Body of pancreas (tissue), 4 donors: ENCODE data around the gene DAB1. TPM values are rescaled to one million over a fixed set of nuclear protein-coding genes. Genes with fewer than 3 reads are reported as not detected.

Source experiments
- ATAC-seq: fragments of 150-250 bp; one replicate; pipeline ENCODE4 v1.9.1; 2016
- DNase-seq, 4 donors: peaks; one replicate each; pipeline ENCODE4 v3.0.0-alpha.2; 2019
- H3K27ac ChIP-seq, 4 donors: fragments of 200-600 bp; sonication (generic); 1 replicate in 3 of 4; 2 replicates in 1 of 4; pipeline versions ENCODE4 v1.5.1 to v1.6.1; 2016 to 2019; ENCODE audit warnings: mild to moderate bottlenecking in 1 of 4, mixed read lengths in 1 of 4, moderate library complexity in 1 of 4
- H3K27me3 ChIP-seq, 2 donors: fragments of 200-600 bp; sonication (generic); one replicate each; pipeline ENCODE4 v1.6.0; 2016; ENCODE audit warnings: mild to moderate bottlenecking in 1 of 2
- H3K36me3 ChIP-seq, 2 donors: fragments of 200-600 bp; sonication (generic); replicated peaks in 1 of 2; 2 replicates each; pipeline ENCODE4 v1.5.1; 2016; ENCODE audit warnings: low read depth in 2 of 2; ENCODE audit not compliant: insufficient read depth in 1 of 2
- H3K4me1 ChIP-seq: fragments of 200-600 bp; sonication (generic); one replicate; pipeline ENCODE4 v1.6.0; 2016
- H3K4me3 ChIP-seq, 2 donors: fragments of 200-600 bp; sonication (generic); 1 replicate in 1 of 2; 2 replicates in 1 of 2; pipeline ENCODE4 v1.5.1; 2016 to 2019
- H3K9me3 ChIP-seq, 3 donors: fragments of 200-600 bp; sonication (generic); 1 replicate in 2 of 3; 2 replicates in 1 of 3; pipeline ENCODE4 v1.5.1; 2016
- POLR2A ChIP-seq, 3 donors: fragments of 450-650 bp; IDR thresholded peaks; one replicate each; pipeline ENCODE4 v1.6.1; 2016; ENCODE audit warnings: antibody characterized with exemption in 3 of 3, mild to moderate bottlenecking in 2 of 3
- WGBS, 2 donors: methylation state at CpG; one replicate each; pipeline ENCODE4 v1.1.5; 2017; 5-methylcytosine and 5-hydroxymethylcytosine counted together
- intact Hi-C: fragments of 100-400 bp; cut with DNase I; formaldehyde crosslinking; loops from one replicate; pipeline ENCODE4 v1.15.1; 2023
- total RNA-seq, 2 donors: library from RNA; depleted of rRNA; stranded (reverse); fragments of >200 nt; gene quantifications; one replicate each; pipeline ENCODE4 v1.1.0, GENCODE V29; 2016
- TF ChIP-seq, protein P1 (sequence below), 7 experiments: fragments of 450-650 bp in 4 of 7; fragments of 200-600 bp in 3 of 7; sonication (generic) in 3 of 7; IDR thresholded peaks; one replicate each; pipeline ENCODE4 v1.5.1; 2016 to 2019; ENCODE audit warnings: antibody characterized with exemption in 7 of 7

The DAB1 gene
- total RNA-seq, 2 donors from 2014 or later, result under 0.01 TPM; not detected in 1

- Histone ChIP-seq H3K9me3 (no peaks in the 10 kb centered on the region), H3K27me3 (peaks cover 0 to 9% of the 10 kb centered on the region in 2 donors), H3K4me3 (no peak overlapping the region), H3K4me1 (peaks cover 27% of the 10 kb centered on the region), H3K27ac (no peak overlapping the region), H3K36me3 (no peaks in the 10 kb centered on the region)
- TF ChIP-seq POLR2A (IDR thresholded peaks at IDR 0.05), result no peak
- TF ChIP-seq, protein P1, sequence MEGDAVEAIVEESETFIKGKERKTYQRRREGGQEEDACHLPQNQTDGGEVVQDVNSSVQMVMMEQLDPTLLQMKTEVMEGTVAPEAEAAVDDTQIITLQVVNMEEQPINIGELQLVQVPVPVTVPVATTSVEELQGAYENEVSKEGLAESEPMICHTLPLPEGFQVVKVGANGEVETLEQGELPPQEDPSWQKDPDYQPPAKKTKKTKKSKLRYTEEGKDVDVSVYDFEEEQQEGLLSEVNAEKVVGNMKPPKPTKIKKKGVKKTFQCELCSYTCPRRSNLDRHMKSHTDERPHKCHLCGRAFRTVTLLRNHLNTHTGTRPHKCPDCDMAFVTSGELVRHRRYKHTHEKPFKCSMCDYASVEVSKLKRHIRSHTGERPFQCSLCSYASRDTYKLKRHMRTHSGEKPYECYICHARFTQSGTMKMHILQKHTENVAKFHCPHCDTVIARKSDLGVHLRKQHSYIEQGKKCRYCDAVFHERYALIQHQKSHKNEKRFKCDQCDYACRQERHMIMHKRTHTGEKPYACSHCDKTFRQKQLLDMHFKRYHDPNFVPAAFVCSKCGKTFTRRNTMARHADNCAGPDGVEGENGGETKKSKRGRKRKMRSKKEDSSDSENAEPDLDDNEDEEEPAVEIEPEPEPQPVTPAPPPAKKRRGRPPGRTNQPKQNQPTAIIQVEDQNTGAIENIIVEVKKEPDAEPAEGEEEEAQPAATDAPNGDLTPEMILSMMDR (IDR thresholded peaks at IDR 0.05), result peak in 6 of 7 experiments; percentile 4 to 45 (median 26)
- DNase-seq (peak; percentile 9 to 41 (median 20)), ATAC-seq (no peak)
- WGBS, 2 donors, result 1 to 2% methylated on average over 45 to 55 of the region's 63 CpGs
- intact Hi-C loops, result no loop called here
These were observed 569 bp upstream of the DAB1 start for GRCh38 chr1:57424231-57425027.

DNA sequence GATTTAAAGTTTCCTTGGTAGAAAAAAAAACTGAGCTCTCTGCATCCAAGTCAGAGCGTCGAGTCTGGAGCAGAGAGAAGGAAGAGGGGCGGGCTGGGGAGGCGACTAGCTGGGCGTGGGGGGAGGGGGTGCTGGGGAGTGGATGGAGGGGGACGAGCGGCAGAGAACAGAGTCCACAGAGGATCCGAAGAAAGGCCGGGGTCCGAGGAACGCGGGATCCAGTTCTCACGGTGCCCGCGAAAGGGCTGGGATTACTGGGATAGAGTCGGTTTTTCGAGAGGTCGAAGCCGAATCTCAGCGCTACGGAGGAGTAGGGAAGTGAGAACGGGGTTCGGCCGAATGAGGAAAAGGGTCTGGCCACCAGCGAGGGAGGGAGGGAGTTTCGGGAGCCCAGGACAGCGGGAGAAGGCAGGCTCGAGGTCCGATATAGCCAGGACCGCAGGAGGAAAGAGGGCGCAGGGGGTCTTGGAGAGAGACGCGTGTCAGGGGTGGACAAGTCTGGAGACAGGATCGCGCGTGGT lies 665 bp downstream of the DAB1 start:
- no peak for ATAC-seq
- no peak for DNase-seq
- WGBS, 2 donors, result 1% methylated on average over 36 of the region's 36 CpGs

DNA sequence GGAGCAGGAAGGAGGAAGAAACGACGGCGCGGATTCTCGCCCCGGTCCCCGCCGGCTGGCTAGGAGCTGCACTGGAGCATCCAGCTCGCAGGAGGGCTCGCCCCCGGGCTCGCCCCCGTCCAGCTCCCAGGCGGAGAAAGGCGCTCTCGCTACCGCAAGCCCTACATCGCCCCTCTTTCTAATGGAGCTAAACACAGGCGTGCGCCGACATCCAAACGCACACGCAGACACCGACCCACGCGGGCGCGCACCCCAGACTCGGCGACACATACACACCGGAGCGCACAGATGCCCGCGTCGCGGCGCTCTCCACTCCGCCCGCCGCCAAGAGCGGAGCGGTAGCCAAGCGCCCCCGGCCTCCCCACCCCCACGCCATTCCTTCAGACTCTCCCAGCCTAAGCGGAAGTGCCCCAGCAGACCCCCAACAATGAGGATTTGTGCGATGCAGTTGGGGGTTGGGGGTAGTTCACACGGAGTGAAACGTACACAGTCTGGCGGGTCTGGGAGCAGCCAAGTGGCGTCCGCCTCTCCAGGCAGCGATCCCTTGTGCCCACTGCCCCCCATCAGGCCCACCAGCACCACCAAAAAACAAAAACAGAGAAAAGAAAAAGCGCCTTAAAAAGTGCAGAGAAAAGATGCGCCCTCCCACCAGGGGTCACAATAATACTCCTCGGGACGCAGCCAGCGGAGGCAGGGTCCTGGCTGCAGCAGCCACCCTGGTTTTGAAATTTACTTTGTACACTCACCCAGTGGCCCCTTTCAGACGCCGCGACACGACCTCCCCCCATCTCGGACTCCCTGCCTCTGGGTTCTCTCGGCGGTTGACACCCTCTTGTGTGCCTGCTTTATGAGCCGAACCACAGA lies 1.4 kb downstream of the DAB1 start:
- no peaks in the 10 kb centered on the region for H3K9me3 ChIP-seq
- H3K27ac ChIP-seq, result no peak overlapping the region
- H3K36me3 ChIP-seq, result no peaks in the 10 kb centered on the region
- H3K4me1 ChIP-seq, result peaks cover 27% of the 10 kb centered on the region
- no peak overlapping the region for H3K4me3 ChIP-seq
- H3K27me3 ChIP-seq, result peaks cover 0 to 17% of the 10 kb centered on the region in 2 donors
- ATAC-seq (no peak), DNase-seq (peak in 1 of 4 donors; percentile 8)
- WGBS, 2 donors, result 2% methylated on average over 30 to 66 of the region's 66 CpGs
- TF ChIP-seq, protein P1 (IDR thresholded peaks at IDR 0.05), result no peak
- no peak for TF ChIP-seq POLR2A (IDR thresholded peaks at IDR 0.05)
- intact Hi-C loops, result no loop called here

More for the DNA sequence above, 665 bp downstream of the DAB1 start:
- Histone ChIP-seq H3K9me3 (no peaks in the 10 kb centered on the region), H3K27me3 (peaks cover 0 to 17% of the 10 kb centered on the region in 2 donors), H3K4me3 (no peak overlapping the region), H3K27ac (no peak overlapping the region), H3K36me3 (no peaks in the 10 kb centered on the region), H3K4me1 (peaks cover 27% of the 10 kb centered on the region)
- intact Hi-C loops, result no loop called here
- TF ChIP-seq, protein P1 (IDR thresholded peaks at IDR 0.05), result no peak
- TF ChIP-seq POLR2A (IDR thresholded peaks at IDR 0.05), result no peak

DNA sequence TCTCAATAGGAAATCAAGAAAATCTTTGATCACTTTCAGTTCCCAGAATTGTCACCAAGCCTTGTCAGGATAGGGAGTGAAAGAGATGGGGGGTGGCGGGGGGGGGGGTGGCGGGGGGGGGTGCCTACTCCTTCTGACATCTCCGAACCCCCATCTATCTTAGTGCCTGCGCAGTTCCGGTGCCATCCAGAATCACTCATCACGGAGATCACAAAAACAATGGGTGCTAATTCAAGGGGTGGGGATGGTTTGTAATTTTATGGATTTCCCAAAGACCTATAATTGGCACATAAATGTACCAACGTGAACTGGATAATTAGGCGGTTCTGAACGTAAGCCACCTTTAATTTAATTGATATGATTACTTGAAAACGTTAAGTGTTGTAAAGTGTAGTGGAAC lies 2.1 kb downstream of the DAB1 start:
- Histone ChIP-seq H3K4me1 (peaks cover 27% of the 10 kb centered on the region), H3K27ac (no peak overlapping the region), H3K27me3 (peaks cover 0 to 17% of the 10 kb centered on the region in 2 donors), H3K9me3 (no peaks in the 10 kb centered on the region), H3K36me3 (no peaks in the 10 kb centered on the region), H3K4me3 (no peak overlapping the region)
- TF ChIP-seq, protein P1 (IDR thresholded peaks at IDR 0.05), result no peak
- TF ChIP-seq POLR2A (IDR thresholded peaks at IDR 0.05), result no peak
- intact Hi-C loops, result no loop called here
- DNase-seq (no peak), ATAC-seq (no peak)
- 1 to 2% methylated on average over 10 of the region's 10 CpGs for WGBS, 2 donors
